Lung (tissue), 12 donors: ENCODE results near the gene CACNA1H. TPM values are rescaled to one million over a fixed set of nuclear protein-coding genes. Genes with fewer than 3 reads are reported as not detected.

Source experiments
- ATAC-seq: fragments of 200-7000 bp; cut with Tn5 transposase; one replicate; pipeline ENCODE4 v1.9.1; 2020; ENCODE audit warnings: moderate number of reproducible peaks; ENCODE audit not compliant: insufficient read depth, low FRiP score
- DNase-seq, 3 donors: peaks; one replicate each; pipeline ENCODE4 v3.0.0-alpha.2; 2013 to 2017
- H3K27ac ChIP-seq, 2 donors: one replicate each; pipeline ENCODE4 v1.5.1; 2013; ENCODE audit warnings: mild to moderate bottlenecking in 2 of 2, moderate library complexity in 2 of 2, control low read depth in 1 of 2, inconsistent platforms in 1 of 2, low read depth in 1 of 2, low read length in 1 of 2
- H3K27me3 ChIP-seq, 3 donors: one replicate each; pipeline ENCODE4 v1.5.1; 2013; ENCODE audit warnings: low read length in 2 of 3; ENCODE audit not compliant: control insufficient read depth in 3 of 3, insufficient read depth in 3 of 3
- H3K36me3 ChIP-seq, 4 donors: one replicate each; pipeline ENCODE4 v1.5.1; 2013; ENCODE audit warnings: low read length in 4 of 4, mild to moderate bottlenecking in 1 of 4, moderate library complexity in 1 of 4; ENCODE audit not compliant: control insufficient read depth in 4 of 4, insufficient read depth in 4 of 4
- H3K4me1 ChIP-seq, 5 donors: one replicate each; pipeline ENCODE4 v1.5.1; 2013; ENCODE audit warnings: low read length in 5 of 5, mild to moderate bottlenecking in 2 of 5, moderate library complexity in 1 of 5; ENCODE audit not compliant: control insufficient read depth in 5 of 5, insufficient read depth in 5 of 5
- H3K4me3 ChIP-seq: one replicate; pipeline ENCODE4 v1.5.1; 2013; ENCODE audit warnings: mild to moderate bottlenecking, control low read depth, moderate library complexity
- H3K9ac ChIP-seq, 2 donors: one replicate each; pipeline ENCODE4 v1.5.1; 2013; ENCODE audit warnings: low read length in 2 of 2, control low read depth in 1 of 2; ENCODE audit not compliant: insufficient read depth in 1 of 2
- H3K9me3 ChIP-seq, 4 donors: one replicate each; pipeline ENCODE4 v1.5.1; 2013; ENCODE audit warnings: low read length in 3 of 4, mild to moderate bottlenecking in 1 of 4, moderate library complexity in 1 of 4; ENCODE audit not compliant: control insufficient read depth in 4 of 4, insufficient read depth in 3 of 4
- WGBS, 2 donors: extraction: QIAGEN DNeasy Blood & Tissue Kit; methylation state at CpG; one replicate each; pipeline ENCODE4 v1.1.7; 2013; 5-methylcytosine and 5-hydroxymethylcytosine counted together
- polyA plus RNA-seq, 2 donors: library from polyadenylated mRNA; stranded (reverse); fragments of 200-250 nt; gene quantifications; one replicate each; pipeline ENCODE4 v1.2.1, GENCODE V29; 2013
- total RNA-seq, 2 donors: library from RNA; depleted of rRNA in 1 of 2; stranded (reverse); fragments of >200 nt in 1 of 2; gene quantifications; one replicate each; pipeline ENCODE4 v1.2.1, GENCODE V29; 2014 to 2021
- TF ChIP-seq, protein P1 (sequence below): IDR thresholded peaks from 2 replicates; pipeline ENCODE4 v1.5.1; 2012; ENCODE audit warnings: mild to moderate bottlenecking; ENCODE audit errors: control extremely low read depth, extremely low read depth
- donor health status: control.
- donor health status: control.
- donor health status: Bipolar disorder and iron deficiency.
- donor health status: healthy.
- donor health status: DM: yes; HTN: yes; CAD: no.

Gene CACNA1H
- total and polyA plus RNA-seq, 4 donors: 5.0 to 10.3 (median 6.7) TPM

GRCh38 chr16:1200014-1200627 lies 47.2 kb downstream of the CACNA1H start:
- TF ChIP-seq, protein P1, sequence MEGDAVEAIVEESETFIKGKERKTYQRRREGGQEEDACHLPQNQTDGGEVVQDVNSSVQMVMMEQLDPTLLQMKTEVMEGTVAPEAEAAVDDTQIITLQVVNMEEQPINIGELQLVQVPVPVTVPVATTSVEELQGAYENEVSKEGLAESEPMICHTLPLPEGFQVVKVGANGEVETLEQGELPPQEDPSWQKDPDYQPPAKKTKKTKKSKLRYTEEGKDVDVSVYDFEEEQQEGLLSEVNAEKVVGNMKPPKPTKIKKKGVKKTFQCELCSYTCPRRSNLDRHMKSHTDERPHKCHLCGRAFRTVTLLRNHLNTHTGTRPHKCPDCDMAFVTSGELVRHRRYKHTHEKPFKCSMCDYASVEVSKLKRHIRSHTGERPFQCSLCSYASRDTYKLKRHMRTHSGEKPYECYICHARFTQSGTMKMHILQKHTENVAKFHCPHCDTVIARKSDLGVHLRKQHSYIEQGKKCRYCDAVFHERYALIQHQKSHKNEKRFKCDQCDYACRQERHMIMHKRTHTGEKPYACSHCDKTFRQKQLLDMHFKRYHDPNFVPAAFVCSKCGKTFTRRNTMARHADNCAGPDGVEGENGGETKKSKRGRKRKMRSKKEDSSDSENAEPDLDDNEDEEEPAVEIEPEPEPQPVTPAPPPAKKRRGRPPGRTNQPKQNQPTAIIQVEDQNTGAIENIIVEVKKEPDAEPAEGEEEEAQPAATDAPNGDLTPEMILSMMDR: no peak
- Histone ChIP-seq H3K27ac (no peak overlapping the region), H3K27me3 (no peaks in the 10 kb centered on the region), H3K36me3 (no peaks in the 10 kb centered on the region), H3K9me3 (peaks cover 0 to 3% (median 0%) of the 10 kb centered on the region in 4 donors), H3K4me1 (no peaks in the 10 kb centered on the region), H3K9ac (no peak overlapping the region), H3K4me3 (no peak overlapping the region)
- 94 to 95% methylated on average over 38 of the region's 38 CpGs for WGBS, 2 donors
- DNase-seq: no peak
- ATAC-seq: no peak

DNA sequence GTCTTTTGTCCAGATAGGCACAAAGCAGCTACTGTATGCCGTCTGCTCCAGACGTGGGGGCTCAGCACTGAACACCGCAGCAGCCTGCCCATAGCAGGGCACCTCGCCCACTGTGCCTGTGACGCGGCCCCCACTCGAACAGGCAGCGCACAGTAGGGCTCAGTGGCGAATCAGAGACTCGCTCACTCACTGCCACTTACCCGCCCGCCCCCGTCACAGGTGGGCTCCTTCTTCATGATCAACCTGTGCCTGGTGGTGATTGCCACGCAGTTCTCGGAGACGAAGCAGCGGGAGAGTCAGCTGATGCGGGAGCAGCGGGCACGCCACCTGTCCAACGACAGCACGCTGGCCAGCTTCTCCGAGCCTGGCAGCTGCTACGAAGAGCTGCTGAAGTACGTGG lies 48.5 kb downstream of the CACNA1H start:
- H3K36me3 ChIP-seq: no peaks in the 10 kb centered on the region
- ATAC-seq: no peak
- no peaks in the 10 kb centered on the region for H3K4me1 ChIP-seq
- peaks cover 0 to 3% (median 0%) of the 10 kb centered on the region in 4 donors for H3K9me3 ChIP-seq
- TF ChIP-seq, protein P1: no peak
- WGBS, 2 donors: 93 to 95% methylated on average over 25 of the region's 25 CpGs
- no peak overlapping the region for H3K9ac ChIP-seq
- no peak overlapping the region for H3K4me3 ChIP-seq
- H3K27ac ChIP-seq: no peak overlapping the region
- no peak for DNase-seq
- no peaks in the 10 kb centered on the region for H3K27me3 ChIP-seq

- Histone ChIP-seq H3K4me3 (no peak overlapping the region), H3K9ac (no peak overlapping the region), H3K36me3 (no peaks in the 10 kb centered on the region), H3K9me3 (peaks cover 0 to 3% (median 0%) of the 10 kb centered on the region in 4 donors), H3K27me3 (no peaks in the 10 kb centered on the region), H3K27ac (no peak overlapping the region), H3K4me1 (no peaks in the 10 kb centered on the region)
- WGBS, 2 donors: 88 to 89% methylated on average over 18 of the region's 18 CpGs
- TF ChIP-seq, protein P1: no peak
- ATAC-seq (no peak), DNase-seq (no peak)
Measured at GRCh38 chr16:1202274-1202673, 49.4 kb downstream of the CACNA1H start.

GRCh38 chr16:1204933-1205332 lies 52.0 kb downstream of the CACNA1H start:
- Histone ChIP-seq H3K27me3 (no peaks in the 10 kb centered on the region), H3K4me1 (no peaks in the 10 kb centered on the region), H3K9me3 (peaks cover 0 to 3% (median 0%) of the 10 kb centered on the region in 4 donors), H3K27ac (no peak overlapping the region), H3K9ac (no peak overlapping the region), H3K4me3 (no peak overlapping the region), H3K36me3 (no peaks in the 10 kb centered on the region)
- TF ChIP-seq, protein P1: no peak
- 85 to 94% methylated on average over 14 to 17 of the region's 21 CpGs for WGBS, 2 donors
- ATAC-seq (no peak), DNase-seq (no peak)
